Limb (tissue), 2 donors: ENCODE results near the gene ENPP7.
A peak's percentile ranks its signal among the peaks of the same experiment; 100 is the strongest.

Experiments used
- DNase-seq, 2 donors: peaks; one replicate each; pipeline ENCODE4 v3.0.0-alpha.2; 2016; ENCODE audit errors: extremely low spot score in 2 of 2

Gene ENPP7, protein sequence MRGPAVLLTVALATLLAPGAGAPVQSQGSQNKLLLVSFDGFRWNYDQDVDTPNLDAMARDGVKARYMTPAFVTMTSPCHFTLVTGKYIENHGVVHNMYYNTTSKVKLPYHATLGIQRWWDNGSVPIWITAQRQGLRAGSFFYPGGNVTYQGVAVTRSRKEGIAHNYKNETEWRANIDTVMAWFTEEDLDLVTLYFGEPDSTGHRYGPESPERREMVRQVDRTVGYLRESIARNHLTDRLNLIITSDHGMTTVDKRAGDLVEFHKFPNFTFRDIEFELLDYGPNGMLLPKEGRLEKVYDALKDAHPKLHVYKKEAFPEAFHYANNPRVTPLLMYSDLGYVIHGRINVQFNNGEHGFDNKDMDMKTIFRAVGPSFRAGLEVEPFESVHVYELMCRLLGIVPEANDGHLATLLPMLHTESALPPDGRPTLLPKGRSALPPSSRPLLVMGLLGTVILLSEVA

DNA sequence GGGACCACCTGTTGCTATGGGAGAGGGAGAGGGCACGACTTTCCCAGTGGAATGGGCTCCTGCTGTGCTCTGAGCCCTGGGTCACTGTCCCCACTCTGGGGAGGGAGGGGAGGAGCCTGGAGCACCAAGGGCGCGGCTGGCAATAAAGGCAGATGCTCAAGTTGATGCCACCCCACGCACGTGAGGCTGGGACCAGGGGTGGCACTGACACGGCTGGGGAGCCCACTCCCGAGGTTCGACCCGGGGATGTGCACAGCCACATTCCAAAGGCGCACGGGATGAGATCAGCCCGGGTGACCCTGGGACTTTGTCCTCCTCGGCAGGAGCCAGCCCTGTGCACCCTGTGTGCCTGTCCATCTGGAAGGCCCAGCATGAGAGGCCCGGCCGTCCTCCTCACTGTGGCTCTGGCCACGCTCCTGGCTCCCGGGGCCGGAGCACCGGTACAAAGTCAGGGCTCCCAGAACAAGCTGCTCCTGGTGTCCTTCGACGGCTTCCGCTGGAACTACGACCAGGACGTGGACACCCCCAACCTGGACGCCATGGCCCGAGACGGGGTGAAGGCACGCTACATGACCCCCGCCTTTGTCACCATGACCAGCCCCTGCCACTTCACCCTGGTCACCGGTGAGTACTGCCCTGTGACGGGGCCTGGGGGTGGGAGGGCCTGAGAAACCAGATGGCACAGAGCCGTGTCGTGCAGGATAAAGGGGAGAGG lies at the start of gene ENPP7:
Gene ENPP7 (plus strand): TSS at position 175 of the 715 bp plus-strand sequence. CDS start 197 bp downstream, at position 372.
- no peak for DNase-seq

DNA sequence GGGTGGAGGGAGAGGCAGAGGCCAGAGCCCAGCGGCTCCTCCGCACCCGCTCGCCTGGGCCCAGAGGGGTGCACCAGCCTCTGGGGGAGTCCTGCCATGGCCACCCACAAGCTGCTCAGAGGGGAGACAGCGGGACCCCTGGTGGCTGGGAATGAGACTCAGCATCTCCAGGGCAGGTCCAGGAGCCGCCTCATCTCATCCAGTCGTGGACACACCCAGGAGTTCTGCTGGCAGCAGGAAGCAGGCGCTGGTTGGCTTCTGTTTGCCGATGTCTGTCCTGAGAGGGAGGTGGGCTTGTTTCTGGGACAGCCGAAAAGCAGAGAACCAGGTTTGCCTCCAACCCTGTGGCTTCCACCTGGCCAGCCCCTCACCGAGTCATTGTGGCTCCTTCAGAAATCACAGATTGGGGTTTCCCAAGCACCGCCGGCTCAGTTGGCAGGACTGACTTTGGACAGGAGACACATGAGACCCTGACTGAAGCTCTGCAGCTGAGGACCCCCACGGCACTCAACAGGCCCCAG lies 49.6 kb upstream of the ENPP7 start:
- no peak for DNase-seq

DNA sequence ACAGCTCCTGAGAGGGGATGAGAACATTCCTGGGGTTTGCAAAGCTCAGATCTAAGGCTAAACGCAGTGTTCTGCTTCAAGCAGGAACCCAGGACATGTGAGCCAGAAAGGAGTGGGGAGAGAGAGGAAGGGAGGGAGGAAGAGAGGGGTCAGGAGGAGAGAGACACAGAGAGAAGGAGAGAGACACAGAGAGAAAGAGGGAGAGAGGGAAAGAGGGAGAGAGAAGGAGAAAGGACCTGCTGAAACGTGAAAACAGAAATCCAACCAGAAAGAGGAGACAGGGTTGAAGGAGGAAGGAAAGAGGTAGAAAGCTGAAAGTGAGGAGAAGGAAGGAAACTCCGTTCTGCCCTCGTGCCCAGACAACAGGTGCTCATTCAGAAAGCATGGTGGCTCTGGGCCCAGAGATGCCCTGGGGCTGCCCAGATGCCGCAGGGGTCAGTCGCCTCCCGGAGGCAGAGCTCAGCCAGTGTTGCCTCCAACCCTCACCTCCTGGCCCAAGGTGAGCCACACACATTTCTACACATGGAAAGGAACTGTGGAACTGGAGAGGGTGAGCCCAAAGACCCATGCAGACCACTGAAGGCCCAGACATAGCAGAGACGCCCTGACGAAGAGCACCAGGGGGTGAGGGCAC lies 49.0 kb upstream of the ENPP7 start:
- DNase-seq: no peak

DNA sequence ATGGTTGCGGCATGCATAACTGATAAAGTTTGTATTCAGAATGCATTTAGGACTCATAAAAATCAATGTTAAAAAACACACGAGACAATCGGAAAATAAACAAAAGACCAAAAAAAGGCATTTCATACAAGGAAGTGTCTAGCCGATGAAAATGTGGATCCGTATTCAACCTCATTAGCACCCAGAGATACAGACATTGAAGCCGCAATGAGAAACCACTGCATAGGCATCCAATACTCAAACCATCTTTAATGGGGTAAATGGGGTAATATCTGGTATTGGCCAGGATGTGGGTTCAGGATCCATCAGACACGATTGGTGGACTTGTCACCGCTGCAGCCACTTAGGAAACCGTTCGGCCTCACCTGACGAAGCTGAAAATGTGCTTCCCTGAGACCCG lies 47.4 kb upstream of the ENPP7 start:
- DNase-seq: no peak

DNA sequence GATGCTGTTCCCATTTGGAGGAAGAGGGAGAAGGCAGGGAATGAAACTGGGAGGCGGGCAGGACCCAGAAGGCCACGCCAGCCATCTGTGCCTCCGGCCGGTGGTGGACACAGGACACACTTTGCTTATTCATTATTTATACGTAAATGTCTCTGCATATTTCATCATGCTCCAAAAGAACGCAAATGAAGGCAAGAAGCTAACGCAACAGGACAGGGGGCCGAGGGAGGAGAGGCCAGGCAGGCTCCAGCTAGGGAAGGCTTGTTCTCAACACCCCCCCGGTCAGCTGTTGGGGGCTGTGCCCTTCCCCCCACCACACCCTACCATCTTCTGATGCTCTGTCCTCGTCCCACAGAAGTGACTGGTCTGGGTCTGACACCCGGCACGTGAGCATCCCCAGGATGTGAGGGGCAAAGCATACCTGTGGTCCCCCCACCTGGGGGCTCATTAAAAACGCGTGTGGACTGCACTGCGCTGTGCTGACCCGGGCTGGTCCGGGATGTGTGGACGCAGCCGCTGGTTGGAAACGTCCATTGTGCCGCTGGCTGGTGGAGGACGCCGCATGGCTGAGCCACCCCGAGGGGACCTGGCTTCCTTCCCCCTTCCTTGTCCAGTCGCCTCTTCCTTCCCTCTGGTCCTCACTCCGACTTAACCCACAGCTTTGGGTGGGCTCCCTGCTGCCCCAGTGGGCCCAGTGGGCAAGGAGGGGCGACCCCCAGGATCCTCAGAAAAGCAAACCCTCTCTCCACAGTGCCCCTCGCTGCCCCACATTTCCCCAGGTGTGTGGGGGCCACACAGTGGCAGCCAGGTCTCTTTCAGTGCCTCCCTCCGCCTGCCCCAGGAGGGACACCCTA lies 46.4 kb upstream of the ENPP7 start:
- no peak for DNase-seq

DNA sequence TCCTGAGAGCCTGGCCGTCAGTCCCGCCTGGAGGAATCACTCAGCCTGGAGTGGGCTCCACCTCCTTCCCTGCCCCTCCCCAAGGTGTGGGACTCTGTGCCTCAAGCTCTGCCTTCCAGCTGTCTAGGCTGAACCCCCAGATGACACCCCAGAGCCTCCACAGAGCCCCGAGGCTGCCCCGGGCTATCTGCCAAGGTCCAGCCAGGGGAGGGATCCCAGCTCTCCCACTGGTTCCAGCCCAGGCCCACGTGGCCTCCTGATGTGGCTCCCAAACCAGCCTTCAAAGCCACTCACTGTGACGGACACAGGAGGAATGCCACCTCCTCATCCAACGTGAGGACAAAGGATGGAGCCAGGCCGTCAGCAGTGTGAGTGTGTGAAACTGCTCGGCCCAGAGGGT lies 45.6 kb upstream of the ENPP7 start:
- no peak for DNase-seq

DNA sequence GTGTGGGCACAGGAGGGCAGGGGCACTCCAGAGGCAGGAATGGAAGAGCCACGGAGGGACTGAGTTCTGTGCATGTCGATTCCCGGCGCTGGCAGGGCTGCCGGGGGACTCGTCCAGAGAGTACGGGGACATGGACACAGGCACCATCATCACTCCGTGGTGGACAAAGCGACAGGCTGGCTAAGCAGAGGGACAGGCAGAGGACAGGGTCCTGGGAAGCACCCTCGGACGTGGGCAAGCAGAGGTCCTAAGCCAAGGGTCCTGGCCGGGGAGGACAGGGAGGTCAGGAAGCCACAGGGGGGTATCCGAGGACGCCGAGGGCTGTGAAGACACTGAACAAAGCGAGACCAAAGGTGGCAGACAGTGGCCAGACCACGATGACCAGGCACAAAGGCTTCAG lies 44.3 kb upstream of the ENPP7 start:
- DNase-seq: no peak

DNA sequence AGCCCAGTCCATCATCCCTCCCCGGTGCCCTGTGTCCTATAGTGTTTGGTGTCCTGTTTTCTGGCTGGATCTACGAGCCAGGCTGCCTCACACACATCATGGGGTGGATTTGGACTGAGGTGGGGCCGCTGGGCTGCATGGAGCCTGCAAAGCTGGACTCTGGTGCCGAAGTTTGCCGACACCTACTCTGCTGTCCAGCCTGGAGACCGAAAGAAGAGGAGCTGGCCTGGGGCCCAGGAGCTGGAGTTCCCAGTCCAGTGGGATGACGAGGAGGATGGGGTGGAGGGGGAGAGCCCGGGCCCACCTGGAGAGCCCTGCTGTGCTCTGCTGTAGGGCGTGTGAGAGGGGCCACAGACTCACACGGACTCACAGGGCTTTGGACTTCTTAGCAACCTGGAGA lies 40.3 kb upstream of the ENPP7 start:
- no peak for DNase-seq

DNA sequence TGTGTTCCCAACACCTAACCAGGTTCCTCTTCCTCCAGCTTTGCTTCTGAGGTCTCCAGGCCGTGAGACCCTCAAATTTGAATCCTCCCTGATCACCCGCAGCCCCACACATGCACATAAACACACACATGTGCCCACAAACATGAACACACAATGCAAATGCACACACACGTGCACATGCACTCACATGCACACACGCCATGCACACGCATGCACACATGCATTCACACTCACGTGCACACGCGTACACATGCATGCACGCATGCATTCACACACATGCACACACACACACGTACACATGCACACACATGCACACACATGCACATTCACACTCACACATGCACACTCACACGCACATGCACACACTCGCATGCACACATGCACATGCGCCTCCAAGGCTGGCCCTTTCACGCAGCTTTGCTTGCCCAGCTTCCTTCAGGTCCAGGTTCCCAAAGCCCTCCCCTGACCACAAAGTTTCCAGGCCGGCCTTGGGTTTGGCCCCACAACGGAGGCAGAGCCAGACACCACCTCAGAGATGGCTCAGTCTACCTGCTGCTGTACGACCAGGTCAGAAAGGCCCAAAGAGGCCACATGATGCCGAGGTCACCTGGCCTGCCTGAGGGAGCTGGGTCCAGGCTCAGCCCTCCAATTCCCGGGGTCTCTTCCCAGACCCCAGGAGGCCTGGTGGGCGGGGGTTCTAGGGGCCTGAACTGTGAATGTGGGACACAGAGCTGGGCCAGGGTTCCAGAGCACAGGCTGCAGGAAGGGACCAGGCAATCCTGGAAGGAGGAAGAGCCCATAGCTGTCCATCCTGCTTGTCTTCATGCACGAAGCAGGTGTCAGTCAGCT lies 39.5 kb upstream of the ENPP7 start:
- DNase-seq: no peak

DNA sequence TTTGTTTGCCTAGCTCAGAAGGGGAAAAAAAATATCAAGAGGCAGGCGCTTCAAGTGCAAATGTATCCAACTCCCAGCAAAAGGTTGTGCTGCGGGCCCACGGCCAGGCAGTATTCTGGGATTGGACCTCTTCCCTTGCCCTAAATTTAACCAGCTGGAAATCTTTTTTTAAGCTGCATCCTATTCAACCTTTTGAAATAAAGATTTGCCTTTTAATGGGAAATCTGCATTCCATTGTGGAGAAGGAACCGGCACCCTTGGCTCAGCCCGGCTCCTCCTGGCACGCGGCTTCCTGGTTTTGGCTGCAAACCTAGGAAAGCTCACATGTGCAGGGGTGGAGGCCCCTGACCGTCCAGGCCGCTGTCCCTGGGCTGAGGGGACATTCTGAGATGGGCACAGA lies 38.8 kb upstream of the ENPP7 start:
- peak in 1 of 2 donors; percentile 51 for DNase-seq

DNA sequence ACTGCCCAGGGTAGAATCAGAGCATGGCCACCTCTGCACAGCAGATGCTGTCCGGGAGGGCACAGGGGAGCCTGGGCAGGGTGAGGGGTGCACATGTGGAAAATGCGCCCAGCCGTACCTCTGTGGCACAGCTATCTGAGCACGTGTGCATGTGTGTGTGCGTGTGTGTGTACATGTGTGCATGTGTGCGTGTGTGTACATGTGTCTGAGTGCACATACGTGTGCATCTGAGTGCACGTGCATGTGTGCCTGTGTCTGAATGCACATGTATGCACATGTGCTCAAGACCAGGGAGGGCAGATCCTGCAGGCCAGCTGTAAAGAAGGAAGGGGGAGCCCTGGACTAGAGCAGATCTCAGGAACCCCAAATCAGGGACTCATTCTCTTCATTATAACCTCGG lies 37.3 kb upstream of the ENPP7 start:
- DNase-seq: no peak

DNA sequence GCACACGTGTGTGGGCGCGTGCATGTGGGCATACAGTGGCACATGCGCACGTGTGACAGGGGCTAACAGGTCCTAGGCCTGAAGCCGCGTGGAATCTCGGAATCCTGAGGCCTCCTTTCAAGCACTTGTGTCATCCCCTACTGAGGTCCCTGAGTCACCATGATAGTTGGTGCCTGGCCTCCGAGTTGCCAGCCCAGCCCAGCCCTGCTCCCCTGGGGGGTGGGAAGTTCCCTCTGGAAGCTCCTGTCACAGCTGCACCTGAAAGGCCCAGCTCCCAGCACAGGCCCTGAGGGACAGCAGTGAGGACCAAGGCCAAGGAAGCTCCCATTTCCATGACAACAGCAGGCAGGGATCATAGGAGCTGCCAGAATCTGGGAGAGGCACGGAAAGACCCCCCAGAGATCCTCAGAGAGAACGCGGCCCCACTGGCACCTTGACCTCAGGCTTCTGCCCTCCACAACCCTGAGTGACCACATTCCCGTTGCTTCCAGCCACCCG lies 35.4 kb upstream of the ENPP7 start:
- DNase-seq: no peak

DNA sequence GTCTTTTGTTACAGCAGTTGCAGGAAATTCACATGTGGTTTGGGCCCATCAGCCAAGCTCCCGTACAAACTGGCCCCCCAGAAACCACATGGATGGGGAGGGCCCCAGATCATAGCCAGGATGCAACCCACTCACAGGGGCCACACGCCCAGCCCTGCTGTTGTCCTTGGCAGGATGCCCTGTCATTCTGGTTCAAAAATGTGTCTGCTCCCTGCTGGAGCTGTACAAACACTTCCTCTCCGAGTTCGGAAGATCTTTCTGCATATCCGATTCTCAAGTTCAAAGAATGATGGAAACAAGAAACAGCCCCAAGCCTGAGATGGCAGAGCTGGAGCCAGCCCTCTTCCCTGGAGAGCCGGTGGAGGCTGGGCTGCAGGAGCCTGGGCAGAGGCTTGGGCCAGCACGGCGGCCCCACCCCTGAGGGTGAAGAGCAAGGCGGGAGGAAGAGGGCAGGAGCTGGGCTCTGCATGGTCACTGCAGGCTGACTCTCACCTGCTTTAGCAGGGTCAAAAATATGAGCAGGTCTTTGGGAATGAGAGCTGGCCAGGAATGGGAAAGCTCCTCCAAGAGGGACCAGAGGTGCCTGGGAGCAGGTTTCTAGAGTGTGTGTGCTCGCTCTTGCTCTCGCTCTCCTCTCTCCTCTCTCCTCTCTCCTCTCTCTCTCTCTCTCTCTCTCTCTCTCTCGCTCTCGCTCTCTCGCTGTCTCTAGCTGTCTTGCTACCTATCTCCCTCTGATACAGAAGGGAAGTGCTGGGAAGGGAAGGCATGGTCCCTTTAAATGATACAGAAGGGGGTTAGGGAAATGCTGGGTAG lies 34.7 kb upstream of the ENPP7 start:
- DNase-seq: peak; percentile 50 to 65

DNA sequence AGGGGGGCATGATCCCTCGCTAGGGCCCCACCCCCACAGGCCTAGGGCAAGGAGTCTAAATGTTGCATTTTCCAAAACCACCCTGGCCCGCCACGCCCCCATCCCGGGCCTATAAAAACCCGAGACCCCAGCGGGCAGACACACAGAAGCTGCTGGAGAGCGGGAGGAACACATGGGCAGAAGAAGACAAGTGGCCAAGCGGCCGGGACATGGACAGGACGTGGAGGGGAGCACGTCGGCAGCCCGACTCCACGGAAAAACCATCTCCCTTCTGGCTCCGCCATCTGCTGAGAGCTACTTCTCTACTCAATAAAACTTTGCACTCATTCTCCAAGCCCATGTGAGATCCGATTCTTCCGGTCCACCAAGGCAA lies 34.1 kb upstream of the ENPP7 start:
- no peak for DNase-seq

DNA sequence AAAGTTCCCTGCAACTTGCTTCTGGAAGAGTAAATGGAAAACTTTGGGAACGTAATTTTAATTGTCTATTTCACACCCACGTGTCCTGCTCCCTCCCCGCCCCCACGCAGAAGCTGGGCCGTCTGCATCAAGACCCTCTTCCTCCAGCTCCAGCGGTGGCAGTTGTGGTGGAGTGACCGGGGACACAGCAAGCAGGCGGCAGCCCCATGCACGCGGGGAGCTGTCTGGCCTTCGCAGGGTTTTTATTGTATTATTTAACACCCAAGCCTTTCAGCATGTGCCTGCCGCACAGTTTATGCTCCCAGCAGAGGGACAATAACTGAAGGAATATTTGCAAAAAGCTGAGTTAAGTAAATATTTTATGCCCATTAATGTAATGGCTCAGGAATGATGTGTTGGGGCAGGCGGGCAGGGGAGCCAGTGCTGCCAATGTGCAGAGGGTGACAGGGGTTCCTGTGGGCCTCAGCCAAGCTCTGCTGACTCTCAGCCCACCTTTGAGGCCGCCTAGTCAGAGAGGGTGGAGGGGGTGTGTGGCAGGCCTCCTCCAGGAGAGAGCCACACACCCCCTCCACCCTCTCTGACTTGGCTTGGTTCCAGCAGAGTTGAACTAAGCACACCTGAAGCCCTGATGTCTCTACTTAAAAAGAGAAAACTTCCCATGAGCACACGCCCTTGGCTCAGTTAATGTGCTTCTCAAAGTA lies 32.4 kb upstream of the ENPP7 start:
- no peak for DNase-seq

DNA sequence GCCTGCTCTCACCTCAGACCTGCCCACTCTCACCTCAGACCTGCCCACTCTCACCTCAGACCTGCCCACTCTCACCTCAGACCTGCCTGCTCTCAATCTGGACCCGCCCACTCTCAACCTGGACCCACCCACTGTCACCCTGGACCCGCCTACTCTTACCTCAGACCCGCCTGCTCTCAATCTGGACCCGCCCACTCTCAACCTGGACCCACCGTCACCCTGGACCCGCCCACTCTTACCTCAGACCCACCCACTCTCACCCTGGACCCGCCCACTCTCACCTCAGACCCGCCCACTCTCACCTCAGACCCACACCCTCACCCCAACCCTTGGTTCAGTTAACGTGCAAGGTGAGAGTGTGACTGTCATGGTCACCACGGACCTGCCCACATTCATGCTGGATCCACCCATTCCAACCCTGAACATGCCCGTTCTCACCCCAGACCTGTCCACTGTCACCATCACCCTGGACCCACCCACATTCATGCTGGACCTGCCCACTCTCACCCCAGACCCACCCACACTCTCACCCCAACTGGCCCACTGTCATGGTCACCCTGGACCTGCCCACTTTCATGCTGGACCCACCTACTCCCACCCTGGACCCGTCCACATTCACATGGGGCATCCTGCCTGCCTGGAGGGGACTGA lies 31.2 kb upstream of the ENPP7 start:
- no peak for DNase-seq

DNA sequence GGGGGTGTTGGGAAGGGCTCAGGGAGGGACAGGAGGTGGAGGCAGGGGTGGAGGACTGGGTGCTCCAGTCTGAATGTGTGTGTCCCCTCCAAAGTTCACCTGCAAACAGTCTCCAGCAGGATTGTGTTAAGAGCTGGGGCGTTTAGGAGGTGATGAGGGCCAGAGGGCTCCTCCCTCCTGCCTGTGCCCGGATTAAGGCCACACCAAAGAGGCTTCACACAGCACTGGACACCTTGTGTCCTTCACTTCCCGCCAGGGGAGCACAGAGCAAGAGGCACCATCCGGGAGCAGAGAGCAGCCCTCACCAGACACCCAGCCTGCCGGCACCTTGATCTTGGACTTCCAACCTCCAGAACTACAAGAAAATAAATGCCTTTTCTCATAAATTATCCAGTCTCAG lies 30.2 kb upstream of the ENPP7 start:
- DNase-seq: no peak

DNA sequence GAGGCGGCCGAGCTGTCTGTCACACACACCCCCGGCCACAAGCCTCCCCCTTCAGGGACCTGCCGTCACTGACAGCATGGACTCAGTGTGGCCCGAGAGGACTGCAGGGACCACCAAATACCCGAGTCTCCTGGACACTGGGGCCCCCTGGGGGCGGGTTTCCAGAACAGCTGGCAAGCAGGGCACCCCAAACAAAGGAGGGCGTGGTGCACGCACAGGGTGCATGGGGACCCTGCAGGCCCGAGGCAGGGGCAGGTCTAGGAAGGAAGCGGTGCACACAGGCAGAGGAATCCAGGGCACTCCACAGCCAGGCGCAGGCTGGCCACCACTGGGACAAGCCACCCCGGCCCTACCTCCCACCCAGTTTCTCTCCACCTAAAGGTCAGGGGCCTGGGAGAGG lies 28.7 kb upstream of the ENPP7 start:
- no peak for DNase-seq
